GM23248 (cell line): ENCODE data around the gene DLG4. TPM values are rescaled to one million over a fixed set of nuclear protein-coding genes. Genes with fewer than 3 reads are reported as not detected.

Experiments used
- DNase-seq: peaks from one replicate; pipeline ENCODE4 v3.0.0-alpha.2; 2015
- H2AFZ ChIP-seq: fragments of 200-600 bp; sonication (generic); 2 replicates; pipeline ENCODE4 v1.6.1; 2016; ENCODE audit warnings: antibody characterized with exemption
- H3F3A ChIP-seq: fragments of 200-600 bp; sonication (generic); 2 replicates; pipeline ENCODE4 v1.6.1; 2016; ENCODE audit warnings: mild to moderate bottlenecking, antibody characterized with exemption, mixed run types; ENCODE audit not compliant: insufficient read depth
- H3K27ac ChIP-seq: fragments of 200-600 bp; sonication (generic); 2 replicates; pipeline ENCODE4 v1.5.1; 2016; ENCODE audit warnings: mild to moderate bottlenecking
- H3K27me3 ChIP-seq: fragments of 200-600 bp; sonication (generic); replicated peaks from 2 replicates; pipeline ENCODE4 v1.6.1; 2016; ENCODE audit warnings: mild to moderate bottlenecking; ENCODE audit not compliant: insufficient read depth
- H3K36me3 ChIP-seq: fragments of 200-600 bp; sonication (generic); 2 replicates; pipeline ENCODE4 v1.6.1; 2016; ENCODE audit warnings: low read depth, mild to moderate bottlenecking
- H3K4me1 ChIP-seq: fragments of 200-600 bp; sonication (generic); 2 replicates; pipeline ENCODE4 v1.6.1; 2016; ENCODE audit warnings: mild to moderate bottlenecking; ENCODE audit not compliant: insufficient read depth
- H3K4me2 ChIP-seq: fragments of 200-600 bp; sonication (generic); one replicate; pipeline ENCODE4 v1.6.1; 2016; ENCODE audit warnings: mild to moderate bottlenecking; ENCODE audit not compliant: unreplicated experiment
- H3K4me3 ChIP-seq: fragments of 200-600 bp; sonication (generic); 2 replicates; pipeline ENCODE4 v1.5.1; 2016; ENCODE audit warnings: mild to moderate bottlenecking
- H3K79me2 ChIP-seq: fragments of 200-600 bp; sonication (generic); 2 replicates; pipeline ENCODE4 v1.6.1; 2016; ENCODE audit warnings: mild to moderate bottlenecking; ENCODE audit not compliant: insufficient read depth
- H3K9ac ChIP-seq: fragments of 200-600 bp; sonication (generic); 2 replicates; pipeline ENCODE4 v1.6.1; 2016; ENCODE audit warnings: mild to moderate bottlenecking
- H3K9me2 ChIP-seq: fragments of 200-600 bp; sonication (generic); 2 replicates; pipeline ENCODE4 v1.6.1; 2016; ENCODE audit warnings: mixed run types, mild to moderate bottlenecking, moderate library complexity; ENCODE audit not compliant: insufficient read depth
- H3K9me3 ChIP-seq: fragments of 200-600 bp; sonication (generic); one replicate; pipeline ENCODE4 v1.6.1; 2017; ENCODE audit warnings: low read depth
- H4K20me1 ChIP-seq: fragments of 200-600 bp; sonication (generic); 2 replicates; pipeline ENCODE4 v1.6.0; 2016; ENCODE audit not compliant: insufficient read depth
- EZH2 ChIP-seq: fragments of 200-600 bp; sonication (generic); IDR thresholded peaks from 2 replicates; pipeline ENCODE4 v1.6.1; 2018; ENCODE audit warnings: antibody characterized with exemption, mild to moderate bottlenecking; ENCODE audit not compliant: insufficient read depth, poor library complexity, severe bottlenecking
- EZH2phosphoT487 ChIP-seq: fragments of 200-600 bp; sonication (generic); IDR thresholded peaks from 2 replicates; pipeline ENCODE4 v1.6.1; 2018; ENCODE audit warnings: antibody characterized with exemption, moderate library complexity, mild to moderate bottlenecking, low read depth; ENCODE audit not compliant: insufficient read depth
- WGBS, 2 experiments: methylation state at CpG; one replicate each; pipeline ENCODE4 v1.1.6; 2015 to 2017; ENCODE audit warnings: low lambda C conversion rate in 2 of 2, low coverage in 1 of 2; ENCODE audit errors: missing lambda C conversion rate in 2 of 2; 5-methylcytosine and 5-hydroxymethylcytosine counted together
- in situ Hi-C: fragments of 300-500 bp; cut with MboI; formaldehyde crosslinking; loops from 2 replicates; pipeline ENCODE4 v1.15.0; 2020
- microRNA counts: library from miRNA; unstranded; fragments of <30 nt; microRNA quantifications from one replicate; lab custom pipeline; 2016
- microRNA-seq: library from miRNA; unstranded; fragments of <30 nt; microRNA quantifications from one replicate; pipeline ENCODE4, GENCODE V29; 2016; ENCODE audit warnings: borderline number of aligned reads
- polyA plus RNA-seq: library from polyadenylated mRNA; unstranded; fragments of >200 nt; fragmentation: Nextera tagmentation; extraction: Ambion mirVana; gene quantifications from 2 replicates; pipeline ENCODE4 v1.2.1, GENCODE V29; 2016
- small RNA-seq: library from RNA; depleted of rRNA; stranded (forward); fragments of <200 nt; gene quantifications from one replicate; pipeline ENCODE3, GENCODE V24; 2014; ENCODE audit warnings: low read depth, low replicate concordance
- total RNA-seq: library from RNA; depleted of rRNA; stranded (reverse); fragments of >200 nt; shearing (Covaris generic); gene quantifications from 2 replicates; pipeline ENCODE4 v1.2.3, GENCODE V29; 2014; rRNA removed

DLG4 gene
- total and polyA plus RNA-seq, 2 experiments from 2014 or later: 1.3 to 13.1 TPM

GRCh38 chr17:7138800-7139381 is 80.7 kb downstream of the DLG4 start:
- H3F3A ChIP-seq: no peaks in the 10 kb centered on the region
- peaks cover 34% of the 10 kb centered on the region for H3K27me3 ChIP-seq
- no peak for DNase-seq
- H4K20me1 ChIP-seq: no peaks in the 10 kb centered on the region
- no peaks in the 10 kb centered on the region for H3K9me2 ChIP-seq
- H3K9ac ChIP-seq: no peak overlapping the region
- no peaks in the 10 kb centered on the region for H3K36me3 ChIP-seq
- H3K4me2 ChIP-seq: no peak overlapping the region
- WGBS, 2 experiments: 53 to 57% methylated on average over 7 of the region's 7 CpGs
- H3K4me1 ChIP-seq: no peaks in the 10 kb centered on the region
- in situ Hi-C loops: loop anchor here (5.0 to 25.0 kb wide), 2 partner anchors 87 to 227 kb away; no protein-coding TSS in a partner anchor
- TF ChIP-seq EZH2phosphoT487: no peak
- no peak for TF ChIP-seq EZH2
- no peaks in the 10 kb centered on the region for H3K79me2 ChIP-seq
- H3K27ac ChIP-seq: no peak overlapping the region
- H3K4me3 ChIP-seq: no peak overlapping the region
- no peaks in the 10 kb centered on the region for H3K9me3 ChIP-seq
- H2AFZ ChIP-seq: no peak overlapping the region

GRCh38 chr17:7137171-7137943 is 82.3 kb downstream of the DLG4 start:
- Histone ChIP-seq H3K27me3 (peaks cover 39% of the 10 kb centered on the region), H3K9me2 (no peaks in the 10 kb centered on the region), H2AFZ (no peak overlapping the region), H3K4me2 (no peak overlapping the region), H3K4me1 (no peaks in the 10 kb centered on the region), H3K27ac (no peak overlapping the region), H4K20me1 (no peaks in the 10 kb centered on the region), H3K4me3 (no peak overlapping the region), H3K36me3 (no peaks in the 10 kb centered on the region), H3K79me2 (no peaks in the 10 kb centered on the region), H3K9me3 (no peaks in the 10 kb centered on the region), H3K9ac (no peak overlapping the region), H3F3A (no peaks in the 10 kb centered on the region)
- in situ Hi-C loops: loop anchor here (5.0 to 25.0 kb wide), 2 partner anchors 85 to 225 kb away; no protein-coding TSS in a partner anchor
- TF ChIP-seq EZH2 (no peak), EZH2phosphoT487 (no peak)
- WGBS, 2 experiments: 17 to 24% methylated on average over 13 of the region's 13 CpGs
- peak; percentile 11 for DNase-seq

MicroRNAs within 50 kb of the gene (microRNA counts, 767-probe panel; counts per million panel counts)
- 447 counts per million, percentile 86 among the panel's probes with 10 or more counts for microRNA hsa-miR-324-3p (lab: Ali Mortazavi, UCI)
- 447 counts per million, percentile 86 among the panel's probes with 10 or more counts for microRNA hsa-miR-324-5p (lab: Ali Mortazavi, UCI)

Small RNAs within 50 kb of the gene (microRNA-seq; reads per million reads assigned to microRNA genes)
- gene MIR324: 3,371 reads per million, percentile 87 among the genes with 10 or more reads in this experiment

Small RNAs within 50 kb of the gene (small RNA-seq; reads per million reads assigned to genes)
- gene AC120057.4 (not detected), gene MIR324 (0.25 reads per million), gene RF00019 (not detected)

Other genes starting within 250 kb of the DLG4 start
Only the 30 nearest of the 33 such genes appear.
- gene RNASEK, start 207.2 kb downstream of the DLG4 start, total RNA-seq: 130 and 211 TPM in 2 replicates
- 623 and 652 TPM in 2 replicates for gene RNASEK, start 207.2 kb downstream of the DLG4 start, polyA plus RNA-seq
- not detected in 2 replicates for gene BCL6B, start 196.8 kb downstream of the DLG4 start, total RNA-seq
- not detected in 2 replicates for gene BCL6B, start 196.8 kb downstream of the DLG4 start, polyA plus RNA-seq
- 0.25 TPM in 1 of 2 replicates, not detected in the other for gene SLC16A13, start 183.8 kb downstream of the DLG4 start, total RNA-seq
- gene SLC16A13, start 183.8 kb downstream of the DLG4 start, polyA plus RNA-seq: 0.87 and 1.1 TPM in 2 replicates
- gene SLC16A11, start 175.7 kb downstream of the DLG4 start, total RNA-seq: not detected in 2 replicates
- 0.30 TPM in 1 of 2 replicates, not detected in the other for gene SLC16A11, start 175.7 kb downstream of the DLG4 start, polyA plus RNA-seq
- not detected in 2 replicates for gene CLEC10A, start 139.6 kb downstream of the DLG4 start, total RNA-seq
- not detected in 2 replicates for gene CLEC10A, start 139.6 kb downstream of the DLG4 start, polyA plus RNA-seq
- not detected in 2 replicates for gene ASGR2, start 105.0 kb downstream of the DLG4 start, total RNA-seq
- not detected in 2 replicates for gene ASGR2, start 105.0 kb downstream of the DLG4 start, polyA plus RNA-seq
- 0.97 TPM in 1 of 2 replicates, not detected in the other for gene ASGR1, start 40.5 kb downstream of the DLG4 start, total RNA-seq
- 0.63 and 0.75 TPM in 2 replicates for gene ASGR1, start 40.5 kb downstream of the DLG4 start, polyA plus RNA-seq
- 453 and 600 TPM in 2 replicates for gene ACADVL, start 102 bp upstream of the DLG4 start, total RNA-seq
- 386 and 441 TPM in 2 replicates for gene ACADVL, start 102 bp upstream of the DLG4 start, polyA plus RNA-seq
- 41.2 and 45.8 TPM in 2 replicates for gene DVL2, start 14.7 kb upstream of the DLG4 start, total RNA-seq
- 18.9 and 19.5 TPM in 2 replicates for gene DVL2, start 14.7 kb upstream of the DLG4 start, polyA plus RNA-seq
- gene PHF23, start 19.6 kb upstream of the DLG4 start, total RNA-seq: 32.0 and 42.6 TPM in 2 replicates
- gene PHF23, start 19.6 kb upstream of the DLG4 start, polyA plus RNA-seq: 40.7 and 45.6 TPM in 2 replicates
- gene GABARAP, start 22.6 kb upstream of the DLG4 start, total RNA-seq: 152 and 355 TPM in 2 replicates
- 845 and 847 TPM in 2 replicates for gene GABARAP, start 22.6 kb upstream of the DLG4 start, polyA plus RNA-seq
- gene CTDNEP1, start 31.9 kb upstream of the DLG4 start, total RNA-seq: 38.9 and 63.2 TPM in 2 replicates
- gene CTDNEP1, start 31.9 kb upstream of the DLG4 start, polyA plus RNA-seq: 30.0 and 30.7 TPM in 2 replicates
- gene ELP5, start 32.4 kb upstream of the DLG4 start, total RNA-seq: 25.9 and 32.9 TPM in 2 replicates
- 34.8 and 34.9 TPM in 2 replicates for gene ELP5, start 32.4 kb upstream of the DLG4 start, polyA plus RNA-seq
- 4.5 and 5.4 TPM in 2 replicates for gene CLDN7, start 42.6 kb upstream of the DLG4 start, total RNA-seq
- 1.7 and 2.3 TPM in 2 replicates for gene CLDN7, start 42.6 kb upstream of the DLG4 start, polyA plus RNA-seq
- not detected in 2 replicates for gene SLC2A4, start 61.9 kb upstream of the DLG4 start, total RNA-seq
- 0.08 TPM in 1 of 2 replicates, not detected in the other for gene SLC2A4, start 61.9 kb upstream of the DLG4 start, polyA plus RNA-seq
- 0.22 TPM in 1 of 2 replicates, not detected in the other for gene YBX2, start 74.8 kb upstream of the DLG4 start, total RNA-seq
- not detected in 2 replicates for gene YBX2, start 74.8 kb upstream of the DLG4 start, polyA plus RNA-seq
- gene EIF5A, start 87.8 kb upstream of the DLG4 start, total RNA-seq: 869 and 956 TPM in 2 replicates
- gene EIF5A, start 87.8 kb upstream of the DLG4 start, polyA plus RNA-seq: 998 and 1,047 TPM in 2 replicates
- gene GPS2, start 95.5 kb upstream of the DLG4 start, total RNA-seq: 50.1 and 81.3 TPM in 2 replicates
- gene GPS2, start 95.5 kb upstream of the DLG4 start, polyA plus RNA-seq: 53.8 and 59.4 TPM in 2 replicates
- 12.8 and 20.1 TPM in 2 replicates for gene NEURL4, start 109.5 kb upstream of the DLG4 start, total RNA-seq
- gene NEURL4, start 109.5 kb upstream of the DLG4 start, polyA plus RNA-seq: 2.0 and 2.1 TPM in 2 replicates
- 0.89 and 4.4 TPM in 2 replicates for gene ACAP1, start 116.7 kb upstream of the DLG4 start, total RNA-seq
- gene ACAP1, start 116.7 kb upstream of the DLG4 start, polyA plus RNA-seq: 15.6 and 15.7 TPM in 2 replicates
- gene KCTD11, start 132.3 kb upstream of the DLG4 start, total RNA-seq: 24.9 and 27.2 TPM in 2 replicates
- gene KCTD11, start 132.3 kb upstream of the DLG4 start, polyA plus RNA-seq: 15.5 and 16.2 TPM in 2 replicates
- not detected in 2 replicates for gene TMEM95, start 135.3 kb upstream of the DLG4 start, total RNA-seq
- not detected in 2 replicates for gene TMEM95, start 135.3 kb upstream of the DLG4 start, polyA plus RNA-seq
- gene TNK1, start 161.3 kb upstream of the DLG4 start, total RNA-seq: 0.43 and 2.7 TPM in 2 replicates
- 1.1 and 1.2 TPM in 2 replicates for gene TNK1, start 161.3 kb upstream of the DLG4 start, polyA plus RNA-seq
- gene PLSCR3, start 174.7 kb upstream of the DLG4 start, total RNA-seq: 72.8 and 73.9 TPM in 2 replicates
- 136 and 153 TPM in 2 replicates for gene PLSCR3, start 174.7 kb upstream of the DLG4 start, polyA plus RNA-seq
- 18.0 and 59.3 TPM in 2 replicates for gene TMEM256, start 184.3 kb upstream of the DLG4 start, total RNA-seq
- 40.1 and 44.2 TPM in 2 replicates for gene TMEM256, start 184.3 kb upstream of the DLG4 start, polyA plus RNA-seq
- 8.0 and 9.5 TPM in 2 replicates for gene NLGN2, start 188.0 kb upstream of the DLG4 start, total RNA-seq
- 3.3 and 3.5 TPM in 2 replicates for gene NLGN2, start 188.0 kb upstream of the DLG4 start, polyA plus RNA-seq
- gene SPEM1, start 200.5 kb upstream of the DLG4 start, total RNA-seq: not detected in 2 replicates
- gene SPEM1, start 200.5 kb upstream of the DLG4 start, polyA plus RNA-seq: not detected in 2 replicates
- gene SPEM2, start 205.8 kb upstream of the DLG4 start, total RNA-seq: not detected in 2 replicates
- not detected in 2 replicates for gene SPEM2, start 205.8 kb upstream of the DLG4 start, polyA plus RNA-seq
- not detected in 2 replicates for gene SPEM3, start 209.0 kb upstream of the DLG4 start, total RNA-seq
- not detected in 2 replicates for gene SPEM3, start 209.0 kb upstream of the DLG4 start, polyA plus RNA-seq
- gene TMEM102, start 215.6 kb upstream of the DLG4 start, total RNA-seq: 3.2 and 7.7 TPM in 2 replicates
- 3.4 and 4.3 TPM in 2 replicates for gene TMEM102, start 215.6 kb upstream of the DLG4 start, polyA plus RNA-seq